ENCODE data around the gene CHD2. TPM values are rescaled to one million over a fixed set of nuclear protein-coding genes. Genes with fewer than 3 reads are reported as not detected.

The CHD2 gene
- polyA plus RNA-seq, 2 of the 4 experiments (the other 2 are of a cell fraction) = 29.5 to 68.2 TPM

DNA sequence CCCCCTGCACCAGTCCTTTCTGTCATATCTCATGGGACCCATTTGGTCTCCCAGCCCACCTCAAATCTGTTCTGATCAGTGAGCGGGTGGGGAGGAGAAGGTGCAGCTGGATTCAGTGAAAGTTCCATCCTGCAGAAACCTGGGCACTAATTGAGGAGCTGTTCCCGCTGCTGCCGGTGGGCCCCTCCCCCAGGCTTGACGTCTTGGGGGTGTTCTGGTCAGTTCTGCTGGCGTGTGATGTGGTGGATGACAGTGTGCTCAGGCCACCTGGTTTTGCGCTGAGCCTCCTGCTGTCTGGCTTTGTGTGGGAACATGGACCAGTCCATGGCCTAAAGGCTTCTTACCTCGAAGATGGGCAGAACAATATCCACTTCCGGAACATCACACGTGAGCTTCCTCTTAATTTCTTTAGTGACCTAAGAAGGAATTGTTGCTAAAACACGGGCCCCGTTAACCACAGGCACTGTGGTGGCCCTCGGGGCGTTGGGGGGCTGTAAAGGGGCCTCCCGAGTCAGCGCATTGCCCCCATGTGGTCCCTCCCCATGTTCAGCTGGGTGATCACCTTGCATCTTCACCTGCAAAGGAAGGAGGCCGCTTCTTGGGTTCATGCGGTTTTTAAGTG is 129.2 kb downstream of the CHD2 start:
- H3K27ac ChIP-seq = peak overlapping the region in 1 of 2 experiments; percentile 23; a peak in 1 of 6 replicates
- H3K4me3 ChIP-seq = no peak overlapping the region
- H3K9me3 ChIP-seq = no peaks in the 10 kb centered on the region
- no peak for FAIRE-seq
- ChIA-PET POLR2A (interaction anchor here (1.6 kb wide), 1 partner anchor 225 kb away, joined by 3 read pairs; no protein-coding TSS in a partner anchor), CTCF (interaction anchor here (1.1 to 11.4 kb wide), 17 partner anchors 9 to 1295 kb away, joined by 3 to 121 read pairs (median 8); partner anchors contain the start of gene RGMA)
- 83% methylated on average over 16 of the region's 17 CpGs for WGBS (ENCODE audit: missing lambda C conversion rate)
- H3K4me2 ChIP-seq = no peak overlapping the region
- DNase-seq (ENCODE audit: low read depth in 1 of 2, low spot score in 1 of 2) = no peak
- peaks cover 24% of the 10 kb centered on the region; the same call in 2 of the 3 replicates for H3K4me1 ChIP-seq
- no peak for TF ChIP-seq POLR2A (IDR thresholded peaks at IDR 0.05; ENCODE audit: low read length)
- TF ChIP-seq, protein P1, sequence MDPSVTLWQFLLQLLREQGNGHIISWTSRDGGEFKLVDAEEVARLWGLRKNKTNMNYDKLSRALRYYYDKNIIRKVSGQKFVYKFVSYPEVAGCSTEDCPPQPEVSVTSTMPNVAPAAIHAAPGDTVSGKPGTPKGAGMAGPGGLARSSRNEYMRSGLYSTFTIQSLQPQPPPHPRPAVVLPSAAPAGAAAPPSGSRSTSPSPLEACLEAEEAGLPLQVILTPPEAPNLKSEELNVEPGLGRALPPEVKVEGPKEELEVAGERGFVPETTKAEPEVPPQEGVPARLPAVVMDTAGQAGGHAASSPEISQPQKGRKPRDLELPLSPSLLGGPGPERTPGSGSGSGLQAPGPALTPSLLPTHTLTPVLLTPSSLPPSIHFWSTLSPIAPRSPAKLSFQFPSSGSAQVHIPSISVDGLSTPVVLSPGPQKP (IDR thresholded peaks at IDR 0.05; ENCODE audit: low read depth, low read length) = no peak
- no peak for TF ChIP-seq RAD21 (conservative IDR thresholded peaks at IDR 0.05 in 1 of 2, IDR thresholded peaks at IDR 0.05 in 1 of 2)
- no peak for TF ChIP-seq PHF8 (IDR thresholded peaks at IDR 0.05; ENCODE audit: borderline replicate concordance, low read depth)
- no peak for TF ChIP-seq FOSL2 (IDR thresholded peaks at IDR 0.05)
- TF ChIP-seq FOSL2 (CRISPR knock-in tag; IDR thresholded peaks at IDR 0.05) = no peak; the same call in 1 of the 2 replicates
- TF ChIP-seq ZSCAN20 (CRISPR knock-in tag; IDR thresholded peaks at IDR 0.05) = no peak
- TF ChIP-seq EHMT2 (IDR thresholded peaks at IDR 0.05; ENCODE audit: low read depth) = no peak
- TF ChIP-seq HOXB5 (CRISPR knock-in tag; IDR thresholded peaks at IDR 0.05) = no peak
- TF ChIP-seq, protein P2, sequence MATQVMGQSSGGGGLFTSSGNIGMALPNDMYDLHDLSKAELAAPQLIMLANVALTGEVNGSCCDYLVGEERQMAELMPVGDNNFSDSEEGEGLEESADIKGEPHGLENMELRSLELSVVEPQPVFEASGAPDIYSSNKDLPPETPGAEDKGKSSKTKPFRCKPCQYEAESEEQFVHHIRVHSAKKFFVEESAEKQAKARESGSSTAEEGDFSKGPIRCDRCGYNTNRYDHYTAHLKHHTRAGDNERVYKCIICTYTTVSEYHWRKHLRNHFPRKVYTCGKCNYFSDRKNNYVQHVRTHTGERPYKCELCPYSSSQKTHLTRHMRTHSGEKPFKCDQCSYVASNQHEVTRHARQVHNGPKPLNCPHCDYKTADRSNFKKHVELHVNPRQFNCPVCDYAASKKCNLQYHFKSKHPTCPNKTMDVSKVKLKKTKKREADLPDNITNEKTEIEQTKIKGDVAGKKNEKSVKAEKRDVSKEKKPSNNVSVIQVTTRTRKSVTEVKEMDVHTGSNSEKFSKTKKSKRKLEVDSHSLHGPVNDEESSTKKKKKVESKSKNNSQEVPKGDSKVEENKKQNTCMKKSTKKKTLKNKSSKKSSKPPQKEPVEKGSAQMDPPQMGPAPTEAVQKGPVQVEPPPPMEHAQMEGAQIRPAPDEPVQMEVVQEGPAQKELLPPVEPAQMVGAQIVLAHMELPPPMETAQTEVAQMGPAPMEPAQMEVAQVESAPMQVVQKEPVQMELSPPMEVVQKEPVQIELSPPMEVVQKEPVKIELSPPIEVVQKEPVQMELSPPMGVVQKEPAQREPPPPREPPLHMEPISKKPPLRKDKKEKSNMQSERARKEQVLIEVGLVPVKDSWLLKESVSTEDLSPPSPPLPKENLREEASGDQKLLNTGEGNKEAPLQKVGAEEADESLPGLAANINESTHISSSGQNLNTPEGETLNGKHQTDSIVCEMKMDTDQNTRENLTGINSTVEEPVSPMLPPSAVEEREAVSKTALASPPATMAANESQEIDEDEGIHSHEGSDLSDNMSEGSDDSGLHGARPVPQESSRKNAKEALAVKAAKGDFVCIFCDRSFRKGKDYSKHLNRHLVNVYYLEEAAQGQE (IDR thresholded peaks at IDR 0.05) = no peak
- no peak for TF ChIP-seq ZFP36 (IDR thresholded peaks at IDR 0.05; ENCODE audit: borderline replicate concordance, partially characterized antibody)
- TF ChIP-seq, protein P3, sequence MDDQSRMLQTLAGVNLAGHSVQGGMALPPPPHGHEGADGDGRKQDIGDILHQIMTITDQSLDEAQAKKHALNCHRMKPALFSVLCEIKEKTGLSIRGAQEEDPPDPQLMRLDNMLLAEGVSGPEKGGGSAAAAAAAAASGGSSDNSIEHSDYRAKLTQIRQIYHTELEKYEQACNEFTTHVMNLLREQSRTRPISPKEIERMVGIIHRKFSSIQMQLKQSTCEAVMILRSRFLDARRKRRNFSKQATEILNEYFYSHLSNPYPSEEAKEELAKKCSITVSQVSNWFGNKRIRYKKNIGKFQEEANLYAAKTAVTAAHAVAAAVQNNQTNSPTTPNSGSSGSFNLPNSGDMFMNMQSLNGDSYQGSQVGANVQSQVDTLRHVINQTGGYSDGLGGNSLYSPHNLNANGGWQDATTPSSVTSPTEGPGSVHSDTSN (IDR thresholded peaks at IDR 0.05) = no peak
- peak in 1 of 2 experiments; percentile 2; a peak in 2 of 6 replicates for ATAC-seq

DNA sequence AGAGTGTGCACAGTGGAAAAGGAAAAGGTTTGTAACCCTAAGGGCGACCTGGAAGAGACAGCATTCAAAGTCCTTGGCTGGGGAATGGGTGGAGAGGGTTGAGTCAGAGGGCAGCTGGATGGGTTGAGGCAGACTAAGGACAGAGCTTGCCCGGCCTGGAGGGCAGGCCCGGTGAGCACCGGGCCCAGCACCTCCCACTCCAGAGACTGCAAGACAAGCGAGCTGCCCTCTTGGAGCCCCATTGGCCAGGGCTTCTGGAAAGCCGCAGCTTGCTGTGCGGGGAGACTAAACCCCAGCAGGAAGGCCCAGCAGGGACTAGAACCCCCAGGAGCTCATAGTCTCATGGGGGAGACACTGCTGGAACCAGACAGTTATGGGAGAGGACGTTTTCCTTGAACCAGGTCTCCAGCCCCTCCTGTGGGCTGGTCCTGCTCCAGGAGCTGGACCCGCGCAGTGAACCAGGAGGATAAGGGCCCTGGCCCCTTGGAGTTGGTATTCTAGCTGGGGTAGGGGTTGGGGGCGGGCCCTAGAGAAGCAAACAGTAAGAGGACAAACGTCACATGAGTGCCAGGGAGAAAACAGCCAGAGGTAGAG is 129.8 kb downstream of the CHD2 start:
- H3K4me1 ChIP-seq = peaks cover 24% of the 10 kb centered on the region; the same call in 2 of the 3 replicates
- ChIA-PET CTCF (interaction anchor here (0.6 to 11.4 kb wide), 39 partner anchors 9 to 1301 kb away, joined by 3 to 121 read pairs (median 4); partner anchors contain the start of gene RGMA), POLR2A (interaction anchor here (1.6 kb wide), 1 partner anchor 226 kb away, joined by 3 read pairs; no protein-coding TSS in a partner anchor)
- FAIRE-seq (no peak), ATAC-seq (peak; percentile 57 to 66), DNase-seq (ENCODE audit: low read depth in 1 of 2, low spot score in 1 of 2) (no peak)
- H3K27ac ChIP-seq = 0 out of 6 replicates have a peak overlapping the region, but pooled peaks of 1 of the 2 experiments have one; percentile 10
- no peaks in the 10 kb centered on the region for H3K9me3 ChIP-seq
- H3K4me3 ChIP-seq = no peak overlapping the region
- no peak overlapping the region for H3K4me2 ChIP-seq
- 72% methylated on average over 11 of the region's 12 CpGs for whole genome bisulfite sequencing (ENCODE audit: missing lambda C conversion rate)
- TF ChIP-seq JUN (IDR thresholded peaks at IDR 0.05) (no peak), JUNB (IDR thresholded peaks at IDR 0.05) (no peak), NPAS2 (CRISPR knock-in tag; IDR thresholded peaks at IDR 0.05; ENCODE audit: borderline replicate concordance) (no peak), SMC3 (IDR thresholded peaks at IDR 0.05) (no peak), HOXB13 (CRISPR knock-in tag; IDR thresholded peaks at IDR 0.05; ENCODE audit: low read depth) (no peak), KDM1A (IDR thresholded peaks at IDR 0.05; ENCODE audit: low read depth) (no peak), HDAC2 (IDR thresholded peaks at IDR 0.05) (no peak)
- TF ChIP-seq, protein P4, sequence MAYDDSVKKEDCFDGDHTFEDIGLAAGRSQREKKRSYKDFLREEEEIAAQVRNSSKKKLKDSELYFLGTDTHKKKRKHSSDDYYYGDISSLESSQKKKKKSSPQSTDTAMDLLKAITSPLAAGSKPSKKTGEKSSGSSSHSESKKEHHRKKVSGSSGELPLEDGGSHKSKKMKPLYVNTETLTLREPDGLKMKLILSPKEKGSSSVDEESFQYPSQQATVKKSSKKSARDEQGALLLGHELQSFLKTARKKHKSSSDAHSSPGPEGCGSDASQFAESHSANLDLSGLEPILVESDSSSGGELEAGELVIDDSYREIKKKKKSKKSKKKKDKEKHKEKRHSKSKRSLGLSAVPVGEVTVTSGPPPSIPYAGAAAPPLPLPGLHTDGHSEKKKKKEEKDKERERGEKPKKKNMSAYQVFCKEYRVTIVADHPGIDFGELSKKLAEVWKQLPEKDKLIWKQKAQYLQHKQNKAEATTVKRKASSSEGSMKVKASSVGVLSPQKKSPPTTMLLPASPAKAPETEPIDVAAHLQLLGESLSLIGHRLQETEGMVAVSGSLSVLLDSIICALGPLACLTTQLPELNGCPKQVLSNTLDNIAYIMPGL (CRISPR knock-in tag; IDR thresholded peaks at IDR 0.05; ENCODE audit: borderline replicate concordance) = no peak
- TF ChIP-seq, protein P1 (IDR thresholded peaks at IDR 0.05; ENCODE audit: low read depth, low read length) = no peak
- TF ChIP-seq, protein P5, sequence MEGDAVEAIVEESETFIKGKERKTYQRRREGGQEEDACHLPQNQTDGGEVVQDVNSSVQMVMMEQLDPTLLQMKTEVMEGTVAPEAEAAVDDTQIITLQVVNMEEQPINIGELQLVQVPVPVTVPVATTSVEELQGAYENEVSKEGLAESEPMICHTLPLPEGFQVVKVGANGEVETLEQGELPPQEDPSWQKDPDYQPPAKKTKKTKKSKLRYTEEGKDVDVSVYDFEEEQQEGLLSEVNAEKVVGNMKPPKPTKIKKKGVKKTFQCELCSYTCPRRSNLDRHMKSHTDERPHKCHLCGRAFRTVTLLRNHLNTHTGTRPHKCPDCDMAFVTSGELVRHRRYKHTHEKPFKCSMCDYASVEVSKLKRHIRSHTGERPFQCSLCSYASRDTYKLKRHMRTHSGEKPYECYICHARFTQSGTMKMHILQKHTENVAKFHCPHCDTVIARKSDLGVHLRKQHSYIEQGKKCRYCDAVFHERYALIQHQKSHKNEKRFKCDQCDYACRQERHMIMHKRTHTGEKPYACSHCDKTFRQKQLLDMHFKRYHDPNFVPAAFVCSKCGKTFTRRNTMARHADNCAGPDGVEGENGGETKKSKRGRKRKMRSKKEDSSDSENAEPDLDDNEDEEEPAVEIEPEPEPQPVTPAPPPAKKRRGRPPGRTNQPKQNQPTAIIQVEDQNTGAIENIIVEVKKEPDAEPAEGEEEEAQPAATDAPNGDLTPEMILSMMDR (IDR thresholded peaks at IDR 0.05) = no peak
- TF ChIP-seq, protein P6, sequence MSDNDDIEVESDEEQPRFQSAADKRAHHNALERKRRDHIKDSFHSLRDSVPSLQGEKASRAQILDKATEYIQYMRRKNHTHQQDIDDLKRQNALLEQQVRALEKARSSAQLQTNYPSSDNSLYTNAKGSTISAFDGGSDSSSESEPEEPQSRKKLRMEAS (IDR thresholded peaks at IDR 0.05) = no peak

All from A549 (cell line).